HepG2 (cell line): ENCODE measurements around the gene C1QTNF1.

Experiments
- REST ChIP-seq, 2 experiments: IDR thresholded peaks; 2 replicates each; pipeline ENCODE4 v1.6.1; 2011 to 2012; ENCODE audit warnings: low read length in 2 of 2, borderline replicate concordance in 1 of 2, low read depth in 1 of 2, mild to moderate bottlenecking in 1 of 2, moderate library complexity in 1 of 2
- ZBTB43 ChIP-seq: sonication (generic); formaldehyde crosslinking; conservative IDR thresholded peaks from 2 replicates; pipeline ENCODE4 v1.4.0; 2020; ENCODE audit warnings: missing genetic modification reagents

- TF ChIP-seq ZBTB43 (CRISPR knock-in tag) (no peak), REST (IDR thresholded peaks at IDR 0.05; ENCODE audit: borderline replicate concordance in 1 of 2, low read depth in 1 of 2, low read length in 2 of 2) (no peak)
Measured at GRCh38 chr17:79070266-79070880, 46.4 kb downstream of the C1QTNF1 start.
